HG02763 (cell line): ENCODE measurements around the gene DNAJC5.

ENCODE experiments used
- ATAC-seq: cut with Tn5 transposase; IDR thresholded peaks from one replicate; pipeline ENCODE4 v1.9.1; 2021; ENCODE audit warnings: mild to moderate bottlenecking, moderate library complexity; ENCODE audit not compliant: unreplicated experiment

Gene DNAJC5

DNA sequence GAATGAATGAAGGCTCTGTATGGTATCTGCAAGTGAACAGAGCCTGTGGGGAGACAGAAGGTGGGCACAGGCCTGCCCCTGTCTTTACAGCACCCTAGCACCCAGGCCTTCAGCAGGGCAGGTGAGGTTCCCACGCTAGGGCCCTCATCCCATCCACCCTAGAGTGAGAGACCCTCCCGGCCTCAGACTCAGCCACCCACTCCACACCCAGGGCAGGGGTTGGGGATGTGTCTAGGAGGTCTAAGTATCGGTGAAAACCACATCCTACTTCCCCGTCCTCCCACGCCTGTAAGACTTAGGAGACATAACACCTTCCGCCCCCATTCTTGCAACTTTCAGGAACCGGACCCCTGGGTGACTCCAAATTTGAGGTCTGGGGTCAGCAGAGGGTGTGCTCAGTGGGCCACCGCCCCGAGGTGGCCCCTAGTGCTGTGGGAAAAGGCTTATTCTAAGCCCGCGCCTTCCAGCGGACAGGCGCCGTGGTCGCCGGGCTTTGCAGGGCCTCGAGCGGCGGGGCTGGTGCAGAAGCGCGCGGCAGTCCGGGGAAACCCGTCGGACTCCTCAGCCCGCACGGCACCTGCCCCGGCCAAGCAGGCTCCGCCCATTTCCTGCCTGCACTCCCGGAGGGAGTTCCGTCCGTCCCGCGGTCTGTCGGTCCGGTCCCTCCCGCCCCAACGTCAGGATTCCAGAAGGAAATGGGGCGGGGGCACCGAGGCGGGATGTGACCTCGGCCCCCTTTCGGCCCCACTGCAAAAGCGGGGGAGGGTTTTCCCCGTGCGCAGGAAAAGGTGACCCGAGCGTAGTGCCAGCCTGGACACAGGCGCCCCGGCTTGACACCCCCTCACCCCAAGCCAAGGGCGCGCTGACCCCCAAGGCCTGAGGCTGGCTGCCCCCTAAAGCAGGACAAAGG lies 83.6 kb downstream of the DNAJC5 start:
- ATAC-seq = peak; percentile 41

GRCh38 chr20:63979229-63979556 lies 84.3 kb downstream of the DNAJC5 start:
- no peak for ATAC-seq

GRCh38 chr20:63979557-63980316 lies 84.8 kb downstream of the DNAJC5 start, which contains the start of gene SAMD10:
TSS of gene SAMD10 (minus strand) at chr20:63979642. CDS start at chr20:63979467, 175 bp downstream.
- ATAC-seq = peak; percentile 37

GRCh38 chr20:63980317-63980805 lies 85.4 kb downstream of the DNAJC5 start:
- ATAC-seq = peak; percentile 6

DNA sequence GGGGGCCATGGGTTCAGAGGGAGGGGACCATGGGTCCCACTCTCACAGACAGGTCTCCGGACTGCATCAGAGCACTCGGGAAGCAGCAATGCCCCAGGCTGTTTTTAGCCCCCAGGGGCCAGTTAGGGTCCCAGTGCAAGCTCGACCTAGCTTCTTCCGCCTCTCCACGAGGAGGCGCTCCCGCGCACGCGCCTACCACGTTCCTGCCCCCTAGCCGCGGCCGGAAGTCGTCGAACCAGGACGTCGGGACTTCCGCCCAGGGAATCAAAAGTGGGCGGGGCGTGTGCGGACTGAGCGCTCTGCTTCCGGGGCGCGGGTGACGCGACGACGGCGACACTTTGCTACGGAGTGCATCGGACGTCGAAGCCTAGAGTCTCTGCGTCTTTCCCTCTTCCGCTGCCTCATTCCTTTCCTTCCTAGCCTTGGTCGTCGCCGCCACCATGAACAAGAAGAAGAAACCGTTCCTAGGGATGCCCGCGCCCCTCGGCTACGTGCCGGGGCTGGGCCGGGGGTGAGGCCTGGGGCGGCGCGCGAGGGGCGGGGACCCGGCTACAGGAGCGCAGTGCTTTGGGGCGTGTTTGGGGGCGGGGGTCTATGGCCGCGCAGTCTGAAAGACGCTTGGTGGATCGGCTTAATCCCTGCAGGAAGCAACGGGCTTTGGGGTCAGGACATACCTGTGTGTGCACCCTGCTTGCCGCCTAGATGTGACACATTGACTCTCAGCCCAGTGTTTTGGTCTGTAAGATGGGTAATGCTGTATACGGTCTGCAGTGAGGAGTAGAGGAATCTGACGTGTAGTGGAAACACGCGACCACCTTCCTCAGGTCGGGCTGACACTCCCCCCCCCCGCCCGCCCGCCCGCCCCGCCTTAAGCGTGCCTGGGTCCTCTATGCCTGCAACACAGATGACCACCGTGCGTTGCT lies 86.1 kb downstream of the DNAJC5 start, which contains the start of gene PRPF6:
TSS of gene PRPF6 (plus strand) at position 327 of the 923 bp plus-strand sequence. CDS start at position 441, 114 bp downstream.
- peak; percentile 56 for ATAC-seq

DNA sequence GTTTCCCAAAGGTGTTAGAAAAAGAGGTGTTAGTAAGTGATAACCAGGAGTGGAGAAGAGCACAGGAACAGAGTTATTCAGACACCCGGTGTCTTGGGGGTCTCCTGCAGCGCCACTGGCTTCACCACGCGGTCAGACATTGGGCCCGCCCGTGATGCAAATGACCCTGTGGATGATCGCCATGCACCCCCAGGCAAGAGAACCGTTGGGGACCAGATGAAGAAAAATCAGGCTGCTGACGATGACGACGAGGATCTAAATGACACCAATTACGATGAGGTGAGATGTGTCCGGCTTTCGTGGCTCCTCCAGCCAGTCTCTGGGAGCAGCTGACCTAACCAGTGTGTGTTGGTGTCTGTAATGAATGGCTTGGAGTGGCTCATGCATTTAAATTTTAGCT lies 88.0 kb downstream of the DNAJC5 start:
- ATAC-seq = no peak
